Measurements from ENCODE around the gene LYRM2. TPM values are rescaled to one million over a fixed set of nuclear protein-coding genes. Genes with fewer than 3 reads are reported as not detected.

Gene LYRM2
- total RNA-seq, 1 donor from 2014 or later = 31.2 TPM

DNA sequence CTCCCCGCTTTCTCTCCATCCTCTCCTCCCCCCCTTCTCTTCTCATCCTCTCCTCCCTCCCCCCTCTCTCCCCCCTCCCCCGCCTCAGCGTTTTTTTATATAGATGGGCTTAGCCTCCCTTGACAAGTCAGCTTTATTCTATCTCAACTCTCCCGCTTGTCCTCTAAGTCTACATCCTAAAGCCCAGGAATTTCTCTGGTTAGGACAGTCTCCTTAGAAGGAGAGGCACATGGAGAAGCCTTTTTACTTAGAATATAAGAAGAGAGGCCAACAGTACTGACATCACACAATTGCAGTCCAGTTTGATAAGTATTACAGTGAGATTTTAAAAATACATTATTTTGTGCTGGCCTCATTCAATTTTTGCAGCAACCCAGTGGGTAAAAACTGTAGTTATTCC lies 83.5 kb downstream of the LYRM2 start:
- no peak for DNase-seq

DNA sequence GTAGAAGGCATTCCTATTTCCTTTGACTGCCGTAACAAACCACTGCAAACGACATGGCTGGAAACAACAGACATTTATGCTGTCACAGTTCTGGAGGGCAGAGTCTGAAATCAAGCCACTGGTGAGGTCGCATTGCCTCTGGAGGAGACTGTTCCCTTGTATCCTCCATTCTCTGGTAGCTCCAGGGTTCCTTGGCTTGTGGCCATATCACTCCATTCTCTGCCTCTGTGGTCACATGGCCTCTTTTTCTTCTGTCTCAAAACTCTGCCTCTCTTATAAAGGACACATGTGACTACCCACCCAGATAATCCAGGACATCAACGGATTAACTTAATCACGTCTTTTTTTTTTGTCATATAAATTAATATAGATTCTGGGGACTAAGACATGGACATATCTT lies 84.4 kb downstream of the LYRM2 start:
- DNase-seq = no peak

DNA sequence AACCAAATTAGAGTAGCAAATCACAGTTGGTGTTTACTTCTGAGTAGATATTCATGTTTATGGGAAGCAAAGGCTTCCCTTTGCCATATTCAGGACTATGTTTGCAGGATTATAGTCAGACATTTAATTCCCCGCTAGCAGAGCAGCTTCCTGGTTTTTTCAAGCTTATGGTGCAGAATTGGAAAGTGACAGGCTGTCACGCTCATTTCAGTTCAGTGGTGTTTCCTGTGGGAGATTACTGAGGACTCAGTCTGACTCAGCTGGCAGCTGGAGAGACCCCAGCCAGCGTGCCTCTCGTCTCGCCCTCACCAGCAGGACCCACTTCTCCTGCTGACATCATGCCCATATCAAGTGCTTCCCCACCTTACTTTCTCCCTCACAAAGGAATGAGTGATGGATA lies 85.1 kb downstream of the LYRM2 start:
- no peak for DNase-seq

DNA sequence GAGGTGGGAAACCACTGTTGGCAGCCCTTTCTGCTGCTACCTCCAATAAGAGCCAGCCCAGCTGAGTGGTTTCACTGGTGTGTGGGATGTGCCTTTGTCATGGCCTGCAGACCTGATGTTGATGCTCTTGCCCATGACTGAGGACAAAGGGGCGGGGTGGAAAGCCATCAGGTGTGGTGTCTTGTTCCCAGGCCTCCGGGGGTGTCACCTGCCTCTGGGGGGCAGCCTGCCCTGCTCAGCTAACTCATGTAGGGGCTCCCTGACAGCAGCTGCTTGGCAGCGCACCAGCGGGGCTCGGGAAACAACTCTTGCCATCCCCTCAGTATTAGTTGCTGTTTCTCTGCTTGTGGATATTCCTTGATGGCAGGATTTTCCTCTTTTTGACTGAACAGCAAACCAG lies 91.3 kb downstream of the LYRM2 start:
- no peak for DNase-seq

DNA sequence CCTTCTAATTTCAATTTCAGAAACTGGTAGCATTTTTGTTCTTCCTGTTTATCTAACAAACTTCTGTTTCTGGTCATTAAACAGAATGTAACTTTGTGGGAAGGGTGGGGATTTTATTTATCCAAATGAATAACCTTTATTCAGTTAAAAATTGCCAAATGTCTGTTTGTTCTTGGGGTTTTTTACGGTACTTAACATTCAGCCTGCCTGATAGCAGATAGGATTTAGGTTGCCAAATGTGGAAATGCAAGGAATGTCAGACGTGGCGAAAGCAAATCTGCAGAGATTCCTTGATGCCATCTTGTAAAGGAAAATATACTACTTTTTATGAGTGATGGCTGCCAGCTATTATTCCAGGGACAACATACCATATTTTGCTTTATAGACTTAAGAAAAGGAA lies 95.7 kb downstream of the LYRM2 start:
- no peak for DNase-seq

DNA sequence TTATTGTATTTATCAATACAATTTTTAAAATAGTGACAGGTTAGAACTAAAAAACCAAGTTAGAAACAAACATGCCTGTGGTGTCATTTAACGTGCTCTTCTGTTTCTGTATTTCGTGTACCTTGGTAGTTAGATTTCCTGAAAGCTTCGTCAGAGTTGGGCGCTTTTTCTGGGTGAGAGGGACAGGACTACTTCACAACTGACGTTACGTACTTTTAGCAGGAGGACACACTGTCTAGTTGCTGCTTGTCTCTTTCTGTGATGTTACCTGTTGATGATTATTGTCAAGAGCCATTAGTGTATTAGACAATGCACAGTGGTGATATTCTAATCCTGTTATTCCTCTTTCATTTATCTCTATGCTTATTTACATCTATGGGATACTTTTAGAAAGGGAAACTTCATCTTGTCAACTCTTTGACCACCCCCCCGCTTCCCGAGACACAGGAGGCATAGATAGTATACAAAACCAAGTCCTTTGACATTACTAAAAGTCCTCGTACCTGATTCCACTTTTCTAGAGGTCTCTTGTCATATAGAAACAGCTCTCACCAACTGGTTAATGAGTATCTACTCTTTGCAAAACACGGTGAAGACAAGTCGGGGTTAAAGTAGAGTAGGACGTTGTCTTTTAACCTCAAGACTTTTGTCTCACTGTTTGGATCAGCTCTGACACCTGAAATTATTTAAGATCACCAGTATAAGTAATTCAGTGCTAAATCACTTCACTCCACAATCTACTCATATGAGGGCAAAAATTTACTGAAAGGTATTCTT lies 96.3 kb downstream of the LYRM2 start:
- DNase-seq = no peak

DNA sequence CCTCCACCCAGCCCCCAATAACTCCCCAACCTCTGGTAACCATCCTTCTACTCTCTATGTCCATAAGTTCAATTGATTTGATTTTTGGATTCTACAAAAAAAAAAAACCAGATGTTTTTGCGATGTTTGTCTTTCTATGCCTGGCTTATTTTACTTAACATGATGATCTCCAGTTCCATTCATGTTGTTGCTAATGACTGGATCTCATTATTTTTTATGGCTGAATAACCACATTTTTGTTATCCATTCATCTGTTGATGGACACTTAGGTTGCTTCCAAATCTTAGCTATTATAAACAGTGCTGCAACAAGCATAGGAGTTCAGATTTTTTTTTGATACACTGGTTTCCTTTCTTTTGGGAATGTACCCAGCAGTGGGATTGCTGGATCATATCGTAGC lies 98.8 kb downstream of the LYRM2 start:
- no peak for DNase-seq

DNA sequence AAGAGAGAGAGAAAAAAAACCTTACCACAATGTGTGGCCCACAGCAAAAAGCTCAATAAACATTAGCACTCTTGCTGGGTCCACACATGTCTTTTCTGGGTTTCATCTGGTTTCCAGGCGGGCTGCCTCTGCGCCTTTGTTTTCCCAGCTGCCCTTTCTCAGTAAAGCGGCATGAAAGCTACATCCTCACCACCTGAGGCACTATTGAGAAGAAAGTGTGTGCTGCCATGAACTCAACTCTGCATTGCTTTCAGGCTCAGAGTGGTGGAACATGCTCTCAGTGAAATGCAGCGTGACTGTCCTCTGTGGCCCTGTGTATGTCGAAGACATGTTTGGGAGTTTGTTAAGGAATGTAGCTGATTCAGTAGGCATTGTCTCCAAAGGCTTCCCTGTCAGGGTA lies 102.3 kb downstream of the LYRM2 start:
- DNase-seq = no peak

DNA sequence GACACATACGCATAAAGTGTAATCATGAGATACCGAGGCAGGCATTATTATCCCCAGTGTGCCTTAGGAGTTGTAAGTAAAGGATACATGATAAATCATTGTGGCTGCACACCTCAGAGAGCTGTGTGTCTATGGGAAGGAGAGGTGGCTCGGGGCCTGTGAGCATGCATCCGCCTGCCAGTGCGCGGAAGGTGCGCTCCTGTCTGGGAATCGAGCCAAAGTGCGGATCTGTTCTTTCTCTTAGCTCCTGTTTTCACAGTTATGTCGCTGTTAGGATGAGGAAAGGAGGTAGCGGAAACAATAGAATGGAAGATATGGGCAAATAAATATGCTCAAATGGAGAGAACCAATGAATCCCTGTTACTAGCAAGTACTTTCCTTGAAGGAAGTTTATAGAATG lies 107.6 kb downstream of the LYRM2 start:
- DNase-seq = no peak

DNA sequence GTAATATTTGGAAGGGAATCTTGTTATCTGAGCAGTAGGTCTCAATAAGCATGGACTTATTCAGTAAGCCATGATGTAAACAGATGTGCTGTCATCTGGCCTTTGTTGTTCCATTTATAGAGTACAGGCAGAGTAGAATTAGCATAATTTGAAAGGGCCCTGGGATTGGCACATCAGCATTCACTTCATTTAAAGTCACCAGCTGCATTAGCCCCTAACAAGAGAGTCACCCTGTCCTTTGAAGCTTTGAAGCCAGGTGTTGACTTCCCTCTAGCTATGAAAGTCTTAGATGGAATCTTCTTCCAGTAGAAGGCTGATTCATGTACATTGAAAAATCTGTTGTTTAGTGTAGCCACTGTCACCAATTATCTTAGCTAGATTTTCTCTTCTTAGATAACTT lies 109.7 kb downstream of the LYRM2 start:
- DNase-seq = no peak

DNA sequence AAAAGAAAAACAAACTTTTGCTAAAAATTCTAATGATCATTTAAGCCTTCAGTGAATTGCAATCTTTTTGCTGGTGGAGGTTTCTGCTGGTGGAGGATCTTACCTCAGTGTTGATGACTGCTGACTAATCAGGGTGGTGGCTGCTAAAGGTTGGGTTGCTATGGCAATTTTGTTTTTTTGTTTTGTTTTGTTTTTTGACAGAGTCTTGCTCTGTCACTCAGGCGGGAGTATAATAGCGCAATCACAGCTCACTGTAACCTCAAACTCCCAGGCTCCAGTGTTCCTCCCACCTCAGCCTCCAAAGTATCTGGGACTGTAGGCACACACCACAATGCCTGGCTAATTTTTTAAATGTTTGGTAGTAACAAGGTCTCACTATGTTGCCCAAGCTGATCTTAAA lies 110.9 kb downstream of the LYRM2 start:
- no peak for DNase-seq

DNA sequence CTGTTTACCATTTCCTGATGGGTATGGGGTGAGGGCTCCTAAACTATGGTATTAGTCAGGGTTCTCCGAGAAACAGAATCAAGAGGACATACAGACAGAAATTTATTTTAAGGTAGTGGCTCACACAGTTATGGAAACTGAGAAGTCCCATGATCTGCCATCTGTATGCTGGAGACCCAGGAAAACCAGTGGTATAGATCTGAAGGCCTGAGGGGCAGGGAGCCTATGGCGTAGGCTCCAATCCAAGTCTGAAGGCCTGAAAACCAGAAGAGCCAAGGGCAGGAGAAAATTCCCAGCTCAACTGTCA lies 112.0 kb downstream of the LYRM2 start:
- no peak for DNase-seq

DNA sequence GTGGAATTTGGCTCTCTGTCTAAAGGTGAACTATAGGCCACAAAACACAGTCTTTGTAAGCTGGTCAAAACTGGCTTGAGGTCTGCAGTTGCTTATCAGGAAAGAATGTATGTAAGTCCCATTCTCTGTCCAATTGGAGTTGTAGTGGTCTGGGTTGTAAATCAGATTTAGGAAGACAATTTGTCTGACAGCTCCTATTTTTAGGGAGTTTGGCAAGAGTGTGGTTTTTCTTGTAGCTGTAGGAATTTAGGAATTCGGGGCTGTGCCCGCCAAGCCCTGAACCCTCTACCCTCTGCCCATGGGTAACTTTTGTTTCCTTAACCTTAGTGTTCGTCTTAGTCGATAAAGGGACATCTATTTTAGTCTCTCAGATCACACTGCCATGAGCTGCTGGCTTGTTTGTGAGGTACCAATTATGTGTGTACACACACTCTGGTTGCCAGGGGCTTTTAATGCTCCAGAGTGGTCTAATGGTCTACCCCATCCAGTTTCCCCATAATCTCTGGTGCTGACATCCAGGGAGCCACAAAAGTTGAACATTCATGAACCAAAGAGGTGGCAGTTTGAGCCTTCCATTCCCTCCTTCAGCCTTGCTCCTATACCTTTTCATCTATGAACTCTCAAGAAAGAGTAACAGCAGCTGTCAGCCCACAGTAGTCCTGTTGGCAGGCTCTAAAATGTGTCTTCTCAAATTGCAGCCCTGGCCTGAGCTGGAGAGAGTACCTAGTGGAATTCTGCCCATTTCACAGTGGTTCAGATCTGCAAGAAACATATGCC lies 112.6 kb downstream of the LYRM2 start:
- DNase-seq = no peak

DNA sequence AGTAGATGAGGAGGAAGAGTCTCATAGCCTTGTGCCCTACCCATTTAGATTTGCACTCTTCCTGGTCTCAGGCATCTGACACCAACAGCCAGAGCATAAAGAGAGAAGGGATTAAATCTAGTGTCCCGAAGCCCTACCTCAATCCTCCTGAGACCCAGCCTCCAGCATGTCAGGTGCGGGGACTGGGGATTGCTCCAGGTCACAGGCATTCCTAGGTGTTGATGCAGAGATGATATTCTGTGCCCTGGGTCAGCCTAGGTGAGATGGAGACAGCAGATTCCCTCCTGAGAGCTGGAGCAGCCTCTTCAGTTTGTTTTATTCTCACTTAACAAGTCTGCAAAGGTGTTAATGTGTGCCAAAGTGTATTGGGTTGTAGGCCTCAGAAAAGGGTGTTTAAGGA lies 115.8 kb downstream of the LYRM2 start:
- no peak for DNase-seq

DNA sequence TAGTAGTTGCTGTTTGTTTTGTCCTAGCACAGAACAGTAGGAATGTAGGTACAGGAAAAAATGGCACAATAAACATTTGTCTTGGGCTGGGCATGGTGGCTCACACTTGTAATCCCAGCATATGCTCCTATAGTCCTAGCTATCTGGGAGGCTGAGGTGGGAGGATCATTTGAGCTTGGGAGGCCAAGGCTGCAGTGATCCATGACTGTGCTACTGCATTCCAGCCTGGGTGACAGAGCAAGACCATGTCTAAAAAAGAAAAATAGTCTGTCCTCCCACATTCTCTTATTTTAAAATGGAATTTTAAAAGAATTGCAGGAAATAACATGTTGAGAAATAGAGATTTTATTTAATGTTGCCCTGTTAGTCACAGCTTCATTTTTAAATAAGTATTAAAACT lies 117.8 kb downstream of the LYRM2 start:
- DNase-seq = no peak

DNA sequence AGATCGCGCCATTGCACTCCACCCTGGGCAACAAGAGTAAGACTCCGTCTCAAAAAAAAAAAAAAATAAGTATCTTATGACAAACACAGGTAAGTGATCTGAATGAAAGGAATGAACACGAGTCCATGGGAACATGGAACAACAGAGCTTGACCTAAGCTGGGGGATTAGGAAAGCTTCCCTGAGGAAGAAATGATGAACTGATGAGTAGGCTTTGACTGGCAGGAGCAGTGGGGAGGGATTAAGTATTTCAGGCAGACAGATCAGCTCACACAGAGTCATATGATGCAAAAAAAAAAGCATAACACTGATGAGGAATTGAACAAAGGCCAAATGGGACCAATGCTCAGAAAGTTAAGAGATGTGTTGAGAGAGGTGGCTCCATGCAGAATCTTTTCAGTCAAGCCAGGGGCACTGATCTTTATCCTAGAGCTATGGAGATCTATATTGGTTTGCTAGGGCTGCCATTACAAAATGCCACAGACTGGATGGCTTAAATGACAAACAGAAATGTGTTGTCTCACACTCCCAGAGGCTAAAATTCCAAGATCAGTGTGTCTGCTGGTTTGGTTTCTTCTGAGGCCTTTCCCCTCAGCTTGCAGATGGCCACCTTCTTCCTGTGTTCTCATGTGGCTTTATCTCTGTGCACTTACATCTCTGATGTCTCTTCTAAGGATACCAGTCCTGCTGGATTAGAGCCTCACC lies 120.0 kb downstream of the LYRM2 start:
- no peak for DNase-seq

Other genes starting within 250 kb of the LYRM2 start
- gene RRAGD, start 226.5 kb downstream of the LYRM2 start, total RNA-seq = 99.2 TPM
- 33.8 TPM for gene ANKRD6, start 205.6 kb downstream of the LYRM2 start, total RNA-seq
- gene MDN1, start 181.0 kb upstream of the LYRM2 start, total RNA-seq = 34.8 TPM
- gene CASP8AP2, start 191.1 kb upstream of the LYRM2 start, total RNA-seq = 55.4 TPM

Measured in occipital lobe (tissue), 2 donors.